NCI-H226 (cell line): ENCODE data around the gene C12orf76.
"Not testable (repeated sequence)": the region's sequence is repeated elsewhere in the genome, so short reads cannot be mapped to it uniquely, and the experiment has no call there.

Experiments
- DNase-seq: peaks from one replicate; pipeline ENCODE4 v3.0.0-alpha.2; 2015

C12orf76 gene

GRCh38 chr12:110062241-110062640, 13.9 kb upstream of the C12orf76 start:
- no peak for DNase-seq

GRCh38 chr12:110059651-110060000, 11.3 kb upstream of the C12orf76 start:
- DNase-seq, result no peak

GRCh38 chr12:110058875-110059615, 10.7 kb upstream of the C12orf76 start:
- no peak for DNase-seq

- not testable (repeated sequence) for DNase-seq
Measured at GRCh38 chr12:110056643-110057042, 8.3 kb upstream of the C12orf76 start.

- DNase-seq, result peak; percentile 96
Measured at GRCh38 chr12:110055375-110056352, 7.3 kb upstream of the C12orf76 start.

GRCh38 chr12:110050927-110051326, 2.6 kb upstream of the C12orf76 start:
- DNase-seq, result no peak

- DNase-seq, result not testable (repeated sequence)
Measured at GRCh38 chr12:110049666-110050065, 1.3 kb upstream of the C12orf76 start.

- DNase-seq, result not testable (repeated sequence)
Measured at GRCh38 chr12:110049034-110049433, 712 bp upstream of the C12orf76 start.

GRCh38 chr12:110047297-110047940, 903 bp downstream of the C12orf76 start:
- no peak for DNase-seq

- no peak for DNase-seq
Measured at GRCh38 chr12:110046451-110047187, 1.7 kb downstream of the C12orf76 start.

GRCh38 chr12:110042264-110042663, 6.1 kb downstream of the C12orf76 start:
- DNase-seq, result no peak

GRCh38 chr12:110039085-110039807, 9.1 kb downstream of the C12orf76 start:
- peak; percentile 69 for DNase-seq

- DNase-seq, result no peak
Measured at GRCh38 chr12:110038741-110039084, 9.6 kb downstream of the C12orf76 start.

GRCh38 chr12:110037315-110037714, 11.0 kb downstream of the C12orf76 start:
- no peak for DNase-seq

- DNase-seq, result no peak
Measured at GRCh38 chr12:110035534-110036104, 12.7 kb downstream of the C12orf76 start.

GRCh38 chr12:110033888-110034287, 14.4 kb downstream of the C12orf76 start:
- no peak for DNase-seq

GRCh38 chr12:110029290-110029815, 19.0 kb downstream of the C12orf76 start:
- DNase-seq, result no peak

GRCh38 chr12:110028323-110028722, 20.0 kb downstream of the C12orf76 start:
- DNase-seq, result no peak

GRCh38 chr12:110024051-110024450, 24.3 kb downstream of the C12orf76 start:
- no peak for DNase-seq

GRCh38 chr12:110023059-110023980, 25.0 kb downstream of the C12orf76 start:
- no peak for DNase-seq
